Muscle layer of duodenum (tissue), 2 donors: ENCODE results near the gene CD79A.

Experiments
- H3K27ac ChIP-seq: one replicate; pipeline ENCODE4 v1.7.0; 2013; ENCODE audit warnings: mild to moderate bottlenecking, low read length
- H3K27me3 ChIP-seq: one replicate; pipeline ENCODE4 v1.7.0; 2013; ENCODE audit warnings: low read depth, mild to moderate bottlenecking, control low read depth, low read length
- H3K36me3 ChIP-seq, 2 donors: one replicate each; pipeline ENCODE4 v1.7.0; 2013; ENCODE audit warnings: low read length in 2 of 2, control low read depth in 1 of 2, mild to moderate bottlenecking in 1 of 2; ENCODE audit not compliant: insufficient read depth in 2 of 2, control insufficient read depth in 1 of 2
- H3K4me1 ChIP-seq, 2 donors: one replicate each; pipeline ENCODE4 v1.7.0; 2013; ENCODE audit warnings: low read length in 2 of 2, mild to moderate bottlenecking in 2 of 2, control low read depth in 1 of 2, moderate library complexity in 1 of 2; ENCODE audit not compliant: insufficient read depth in 2 of 2, control insufficient read depth in 1 of 2
- H3K4me3 ChIP-seq, 2 donors: one replicate each; pipeline ENCODE4 v1.7.0; 2013; ENCODE audit warnings: low read length in 2 of 2, low read depth in 1 of 2, mild to moderate bottlenecking in 1 of 2
- H3K9me3 ChIP-seq, 2 donors: one replicate each; pipeline ENCODE4 v1.7.0; 2013; ENCODE audit warnings: low read length in 2 of 2, control low read depth in 1 of 2, mild to moderate bottlenecking in 1 of 2; ENCODE audit not compliant: control insufficient read depth in 1 of 2
- donor health status: healthy.

CD79A gene

GRCh38 chr19:41918095-41918494, 41.0 kb downstream of the CD79A start:
- no peaks in the 10 kb centered on the region for H3K9me3 ChIP-seq
- no peak overlapping the region for H3K27ac ChIP-seq
- H3K36me3 ChIP-seq: no peaks in the 10 kb centered on the region
- H3K27me3 ChIP-seq: peaks cover 74% of the 10 kb centered on the region
- peaks cover 0 to 8% of the 10 kb centered on the region in 2 donors for H3K4me1 ChIP-seq
- H3K4me3 ChIP-seq: no peak overlapping the region

- Histone ChIP-seq H3K36me3 (no peaks in the 10 kb centered on the region), H3K4me3 (no peak overlapping the region), H3K27ac (no peak overlapping the region), H3K4me1 (peaks cover 0 to 8% of the 10 kb centered on the region in 2 donors), H3K9me3 (no peaks in the 10 kb centered on the region), H3K27me3 (peaks cover 72% of the 10 kb centered on the region)
These were observed 41.7 kb downstream of the CD79A start for GRCh38 chr19:41918653-41919244.

GRCh38 chr19:41919948-41920712, 43.1 kb downstream of the CD79A start:
- Histone ChIP-seq H3K9me3 (no peaks in the 10 kb centered on the region), H3K27ac (no peak overlapping the region), H3K27me3 (peaks cover 78% of the 10 kb centered on the region), H3K4me3 (no peak overlapping the region), H3K36me3 (no peaks in the 10 kb centered on the region), H3K4me1 (peaks cover 0 to 6% of the 10 kb centered on the region in 2 donors)

DNA sequence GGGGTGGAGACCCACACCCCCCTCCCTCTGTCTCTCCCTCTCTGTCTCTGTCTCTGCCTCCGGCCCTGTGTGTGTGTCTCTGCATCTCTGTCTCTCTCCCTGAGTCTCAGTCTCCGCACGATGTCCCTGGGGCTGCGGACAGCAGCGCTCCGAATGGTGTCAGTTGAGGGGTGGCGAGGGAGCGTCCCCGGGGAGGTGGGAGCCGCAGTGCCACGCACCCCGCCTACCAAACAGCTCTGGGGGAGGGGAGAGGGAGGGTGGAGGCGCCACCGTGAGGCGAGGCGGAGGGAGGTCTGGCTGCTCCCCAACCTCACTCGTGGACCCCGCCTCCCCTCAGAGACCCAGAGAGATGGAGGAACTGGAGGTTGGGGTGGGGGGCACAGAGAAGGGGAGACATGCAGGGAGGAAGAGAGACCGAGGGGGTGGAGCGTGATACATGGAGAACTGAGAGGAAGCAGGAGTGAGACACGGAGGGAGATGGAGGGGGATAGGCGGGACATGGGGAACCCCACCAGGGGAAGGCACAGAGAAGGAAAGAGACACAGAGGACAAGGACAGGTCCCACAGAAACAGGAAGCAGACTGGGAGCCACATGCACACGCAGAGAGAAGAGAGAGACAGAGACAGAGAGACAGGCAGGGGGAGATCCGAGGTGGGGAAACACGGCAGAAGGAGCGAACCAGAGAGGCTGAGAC, 44.0 kb downstream of the CD79A start:
- Histone ChIP-seq H3K27ac (no peak overlapping the region), H3K4me3 (no peak overlapping the region), H3K36me3 (no peaks in the 10 kb centered on the region), H3K27me3 (peaks cover 79% of the 10 kb centered on the region), H3K9me3 (no peaks in the 10 kb centered on the region), H3K4me1 (no peaks in the 10 kb centered on the region)

GRCh38 chr19:41921577-41922576, 44.8 kb downstream of the CD79A start:
- Histone ChIP-seq H3K9me3 (no peaks in the 10 kb centered on the region), H3K4me3 (no peak overlapping the region), H3K27me3 (peaks cover 78% of the 10 kb centered on the region), H3K36me3 (no peaks in the 10 kb centered on the region), H3K4me1 (no peaks in the 10 kb centered on the region), H3K27ac (no peak overlapping the region)

GRCh38 chr19:41922585-41922984, 45.5 kb downstream of the CD79A start:
- H3K4me1 ChIP-seq: no peaks in the 10 kb centered on the region
- no peaks in the 10 kb centered on the region for H3K36me3 ChIP-seq
- peaks cover 82% of the 10 kb centered on the region for H3K27me3 ChIP-seq
- no peak overlapping the region for H3K4me3 ChIP-seq
- H3K9me3 ChIP-seq: no peaks in the 10 kb centered on the region
- no peak overlapping the region for H3K27ac ChIP-seq

- Histone ChIP-seq H3K4me3 (no peak overlapping the region), H3K27ac (no peak overlapping the region), H3K27me3 (peaks cover 86% of the 10 kb centered on the region), H3K4me1 (peaks cover 0 to 5% of the 10 kb centered on the region in 2 donors), H3K9me3 (no peaks in the 10 kb centered on the region), H3K36me3 (no peaks in the 10 kb centered on the region)
These were observed 46.1 kb downstream of the CD79A start for GRCh38 chr19:41923045-41923788.

DNA sequence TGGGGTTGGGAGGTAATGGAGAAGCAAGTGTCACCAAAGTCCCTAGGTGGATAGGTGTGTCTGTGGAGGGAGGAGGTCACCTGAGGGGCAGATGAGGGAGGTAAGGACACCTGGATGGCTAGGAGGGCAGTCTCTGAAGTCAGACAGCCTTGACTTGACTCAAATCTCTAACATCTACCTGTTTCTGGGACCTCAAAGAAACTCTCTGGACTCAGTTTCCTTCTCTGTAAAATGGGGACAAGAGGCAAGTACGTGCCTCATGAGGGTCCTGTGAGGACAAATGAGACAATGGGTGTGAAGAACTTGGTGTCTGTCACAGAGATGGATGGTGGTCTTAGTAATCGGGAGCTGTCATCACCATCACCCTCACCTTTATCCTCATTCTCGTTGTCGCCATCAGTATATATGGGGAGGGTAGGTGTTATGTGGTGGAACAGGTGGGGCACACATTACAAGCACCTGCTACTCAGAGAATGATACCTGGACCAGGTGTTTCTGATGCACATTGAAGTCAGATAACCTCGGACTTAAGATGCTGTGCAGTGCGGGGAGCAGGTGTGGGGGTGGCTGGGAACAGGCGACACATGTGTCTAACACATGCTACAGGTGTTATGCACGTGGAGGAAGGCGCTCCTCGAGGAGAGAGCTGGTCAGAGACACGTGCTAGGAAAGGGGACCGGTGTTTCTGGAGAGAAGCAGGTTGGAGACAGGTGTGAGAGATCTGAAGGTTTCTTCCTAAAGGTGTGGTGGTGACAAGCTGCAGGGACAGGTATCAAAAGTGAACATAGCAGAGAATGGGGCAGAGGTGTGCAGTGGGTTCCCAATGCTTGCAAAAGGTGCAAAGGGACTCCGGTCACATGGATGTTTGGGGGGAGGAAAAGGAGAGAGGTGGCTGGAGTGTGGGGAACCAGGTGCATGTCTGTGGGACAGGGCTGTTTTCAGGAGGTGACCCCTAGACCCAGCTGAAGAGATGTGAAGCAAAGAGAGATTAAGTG, 47.4 kb downstream of the CD79A start:
- Histone ChIP-seq H3K4me1 (peaks cover 0 to 16% of the 10 kb centered on the region in 2 donors), H3K27ac (no peak overlapping the region), H3K27me3 (peaks cover 85% of the 10 kb centered on the region), H3K36me3 (no peaks in the 10 kb centered on the region), H3K4me3 (no peak overlapping the region), H3K9me3 (no peaks in the 10 kb centered on the region)

GRCh38 chr19:41925208-41926003, 48.3 kb downstream of the CD79A start:
- peaks cover 87% of the 10 kb centered on the region for H3K27me3 ChIP-seq

More at GRCh38 chr19:41925208-41926003, 48.3 kb downstream of the CD79A start:
- Histone ChIP-seq H3K4me1 (peaks cover 0 to 16% of the 10 kb centered on the region in 2 donors), H3K27ac (no peak overlapping the region), H3K4me3 (no peak overlapping the region), H3K9me3 (no peaks in the 10 kb centered on the region), H3K36me3 (no peaks in the 10 kb centered on the region)
